Thyroid gland (tissue), 4 donors: ENCODE data around the gene PPP1R2.

ENCODE experiments used
- CTCF ChIP-seq, 6 experiments: fragments of 200-600 bp in 3 of 6; fragments of 450-650 bp in 3 of 6; sonication (generic) in 3 of 6; IDR thresholded peaks; one replicate each; pipeline ENCODE4 v1.5.1; 2016 to 2019; ENCODE audit warnings: antibody characterized with exemption in 6 of 6, mild to moderate bottlenecking in 2 of 6, inconsistent platforms in 1 of 6, moderate library complexity in 1 of 6
- POLR2A ChIP-seq, 2 donors: fragments of 450-650 bp; IDR thresholded peaks; one replicate each; pipeline ENCODE4 v1.6.1; 2017; ENCODE audit warnings: antibody characterized with exemption in 2 of 2, mild to moderate bottlenecking in 2 of 2, moderate library complexity in 1 of 2

GRCh38 chr3:195539479-195539878 lies 3.6 kb downstream of the PPP1R2 start:
- TF ChIP-seq POLR2A (IDR thresholded peaks at IDR 0.05) (no peak), CTCF (IDR thresholded peaks at IDR 0.05) (no peak)
